ENCODE results near the gene KLHL22.
"Not testable (repeated sequence)": the region's sequence is repeated elsewhere in the genome, so short reads cannot be mapped to it uniquely, and the experiment has no call there.

Gene KLHL22

GRCh38 chr22:20402960-20403778, 92.4 kb downstream of the KLHL22 start:
- DNase-seq (ENCODE audit: low read depth in 2 of 2, low spot score in 1 of 2) = no peak

- no peak for DNase-seq (ENCODE audit: low read depth in 2 of 2, low spot score in 1 of 2)
These were observed 94.1 kb downstream of the KLHL22 start for GRCh38 chr22:20401376-20402014.

- no peak for DNase-seq (ENCODE audit: low read depth in 2 of 2, low spot score in 1 of 2)
These were observed 94.8 kb downstream of the KLHL22 start for GRCh38 chr22:20400606-20401375.

GRCh38 chr22:20399866-20400605, 95.6 kb downstream of the KLHL22 start:
- DNase-seq (ENCODE audit: low read depth in 2 of 2, low spot score in 1 of 2) = no peak

- DNase-seq (ENCODE audit: low read depth in 2 of 2, low spot score in 1 of 2) = no peak
These were observed 97.2 kb downstream of the KLHL22 start for GRCh38 chr22:20398420-20398819.

GRCh38 chr22:20397498-20397897, 98.1 kb downstream of the KLHL22 start:
- no peak for DNase-seq (ENCODE audit: low read depth in 2 of 2, low spot score in 1 of 2)

GRCh38 chr22:20396639-20397038, 99.0 kb downstream of the KLHL22 start:
- no peak for DNase-seq (ENCODE audit: low read depth in 2 of 2, low spot score in 1 of 2)

- no peak for DNase-seq (ENCODE audit: low read depth in 2 of 2, low spot score in 1 of 2)
These were observed 99.7 kb downstream of the KLHL22 start for GRCh38 chr22:20395907-20396287.

- DNase-seq (ENCODE audit: low read depth in 2 of 2, low spot score in 1 of 2) = no peak
These were observed 100.3 kb downstream of the KLHL22 start for GRCh38 chr22:20395181-20395906.

GRCh38 chr22:20393705-20394476, 101.7 kb downstream of the KLHL22 start, which contains the start of gene ZNF74:
TSS of gene ZNF74 (plus strand) at chr22:20394151. CDS start at chr22:20394629, 478 bp downstream.
- peak; percentile 51 to 56 for DNase-seq (ENCODE audit: low read depth in 2 of 2, low spot score in 1 of 2)

- no peak for DNase-seq (ENCODE audit: low read depth in 2 of 2, low spot score in 1 of 2)
These were observed 102.5 kb downstream of the KLHL22 start for GRCh38 chr22:20392983-20393704.

- not testable (repeated sequence) for DNase-seq (ENCODE audit: low read depth in 2 of 2, low spot score in 1 of 2)
These were observed 103.2 kb downstream of the KLHL22 start for GRCh38 chr22:20392365-20392881.

Measured in stimulated activated CD8-positive, alpha-beta memory T cell treated with anti-CD3 and anti-CD28 coated beads, Interleukin-4, amount 100 ng/mL, for 4 hours (primary cell).